ENCODE measurements around the gene C2orf81.

Gene C2orf81

DNA sequence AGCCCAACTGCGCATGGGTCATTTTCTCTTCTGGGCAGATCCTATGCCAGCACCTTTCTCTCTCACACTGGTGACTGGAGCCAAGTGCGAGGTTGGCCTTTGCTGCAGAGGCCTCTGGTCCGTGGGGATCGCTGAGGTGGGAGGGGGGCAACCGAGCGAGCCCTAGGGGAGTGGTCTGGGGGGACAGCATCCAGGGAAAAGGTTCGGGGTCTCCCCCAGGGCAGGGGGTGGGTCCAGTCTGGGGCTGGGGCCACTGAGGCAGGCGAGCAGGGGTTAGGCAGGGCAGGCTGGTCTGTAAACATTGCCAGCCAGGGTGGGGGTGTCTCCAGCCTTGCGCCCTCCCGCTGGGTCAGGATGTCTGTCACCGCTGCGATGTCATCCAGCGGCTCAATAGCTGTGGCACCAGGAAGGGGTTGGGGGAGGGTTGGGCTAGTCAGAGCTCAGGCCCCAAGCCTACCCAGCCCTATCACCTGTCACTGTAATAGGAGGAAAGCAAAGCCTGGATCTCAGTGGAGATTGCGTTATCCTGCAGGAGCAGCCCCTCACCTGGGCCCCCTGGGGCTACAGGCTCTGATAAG lies 4.9 kb upstream of the C2orf81 start:
- no peak overlapping the region for H2AFZ ChIP-seq
- no peaks in the 10 kb centered on the region for H3K9me3 ChIP-seq (ENCODE audit: control insufficient read depth, low read length)
- no peak overlapping the region for H3K9ac ChIP-seq
- TF ChIP-seq CTCF (IDR thresholded peaks at IDR 0.05) = no peak
- no peak overlapping the region for H3K4me2 ChIP-seq (ENCODE audit: low read length)
- no peak overlapping the region for H3K27ac ChIP-seq
- H3K4me1 ChIP-seq = no peaks in the 10 kb centered on the region
- H3K4me3 ChIP-seq (ENCODE audit: low read depth, low read length) = no peak overlapping the region
- H3K79me2 ChIP-seq = no peaks in the 10 kb centered on the region
- H3K36me3 ChIP-seq (ENCODE audit: control insufficient read depth, insufficient read depth, low read length) = no peaks in the 10 kb centered on the region
- no peaks in the 10 kb centered on the region for H3K27me3 ChIP-seq (ENCODE audit: control insufficient read depth, insufficient read depth, low read length)

DNA sequence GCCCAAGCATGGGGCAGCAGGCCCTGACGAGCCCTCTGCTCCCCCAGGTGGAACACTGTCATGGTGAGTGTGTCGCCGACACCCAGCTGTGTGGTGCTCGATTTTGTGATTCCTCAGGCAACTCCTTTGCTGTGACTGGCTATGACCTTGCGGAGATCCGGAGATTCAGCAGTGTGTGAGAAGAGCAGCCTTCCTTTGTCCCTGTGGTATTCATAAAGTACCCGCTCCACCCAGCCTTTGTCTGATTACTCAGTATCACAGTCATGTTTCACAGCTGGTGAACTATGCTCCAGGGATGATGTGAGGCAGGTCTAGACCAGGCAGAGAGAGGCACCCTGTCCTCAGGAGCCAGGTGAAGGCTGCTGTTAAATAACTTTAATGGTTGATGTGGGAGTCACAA lies 4.1 kb upstream of the C2orf81 start:
- no peak overlapping the region for H3K9ac ChIP-seq
- no peaks in the 10 kb centered on the region for H3K79me2 ChIP-seq
- TF ChIP-seq CTCF (IDR thresholded peaks at IDR 0.05) = no peak
- H3K36me3 ChIP-seq (ENCODE audit: control insufficient read depth, insufficient read depth, low read length) = no peaks in the 10 kb centered on the region
- no peak overlapping the region for H3K4me3 ChIP-seq (ENCODE audit: low read depth, low read length)
- no peaks in the 10 kb centered on the region for H3K27me3 ChIP-seq (ENCODE audit: control insufficient read depth, insufficient read depth, low read length)
- no peaks in the 10 kb centered on the region for H3K4me1 ChIP-seq
- no peaks in the 10 kb centered on the region for H3K9me3 ChIP-seq (ENCODE audit: control insufficient read depth, low read length)
- no peak overlapping the region for H3K27ac ChIP-seq
- H3K4me2 ChIP-seq (ENCODE audit: low read length) = no peak overlapping the region
- H2AFZ ChIP-seq = no peak overlapping the region

DNA sequence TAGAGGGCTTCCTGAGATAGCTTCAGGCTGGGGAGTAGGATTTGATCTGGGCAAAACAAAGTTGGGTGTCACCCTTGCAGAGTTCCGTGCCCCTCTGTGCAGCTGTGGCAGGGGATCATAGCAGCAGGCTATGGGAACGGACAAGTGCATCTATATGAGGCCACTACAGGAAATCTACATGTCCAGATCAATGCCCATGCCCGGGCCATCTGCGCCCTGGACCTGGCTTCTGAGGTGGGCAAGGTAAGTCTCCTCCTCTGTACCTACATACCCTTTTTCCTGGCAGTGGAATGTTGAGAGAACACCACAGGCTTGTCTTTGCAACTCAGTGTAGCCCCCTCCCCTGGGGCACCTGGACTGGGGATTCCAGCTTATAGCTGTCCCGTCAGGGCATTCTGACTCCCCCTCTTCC lies 3.6 kb upstream of the C2orf81 start:
- H3K27me3 ChIP-seq (ENCODE audit: control insufficient read depth, insufficient read depth, low read length) = no peaks in the 10 kb centered on the region
- no peaks in the 10 kb centered on the region for H3K36me3 ChIP-seq (ENCODE audit: control insufficient read depth, insufficient read depth, low read length)
- TF ChIP-seq CTCF (IDR thresholded peaks at IDR 0.05) = no peak
- H3K9ac ChIP-seq = no peak overlapping the region
- no peaks in the 10 kb centered on the region for H3K4me1 ChIP-seq
- no peak overlapping the region for H2AFZ ChIP-seq
- H3K27ac ChIP-seq = no peak overlapping the region
- no peak overlapping the region for H3K4me2 ChIP-seq (ENCODE audit: low read length)
- H3K9me3 ChIP-seq (ENCODE audit: control insufficient read depth, low read length) = no peaks in the 10 kb centered on the region
- H3K4me3 ChIP-seq (ENCODE audit: low read depth, low read length) = no peak overlapping the region
- H3K79me2 ChIP-seq = no peaks in the 10 kb centered on the region

DNA sequence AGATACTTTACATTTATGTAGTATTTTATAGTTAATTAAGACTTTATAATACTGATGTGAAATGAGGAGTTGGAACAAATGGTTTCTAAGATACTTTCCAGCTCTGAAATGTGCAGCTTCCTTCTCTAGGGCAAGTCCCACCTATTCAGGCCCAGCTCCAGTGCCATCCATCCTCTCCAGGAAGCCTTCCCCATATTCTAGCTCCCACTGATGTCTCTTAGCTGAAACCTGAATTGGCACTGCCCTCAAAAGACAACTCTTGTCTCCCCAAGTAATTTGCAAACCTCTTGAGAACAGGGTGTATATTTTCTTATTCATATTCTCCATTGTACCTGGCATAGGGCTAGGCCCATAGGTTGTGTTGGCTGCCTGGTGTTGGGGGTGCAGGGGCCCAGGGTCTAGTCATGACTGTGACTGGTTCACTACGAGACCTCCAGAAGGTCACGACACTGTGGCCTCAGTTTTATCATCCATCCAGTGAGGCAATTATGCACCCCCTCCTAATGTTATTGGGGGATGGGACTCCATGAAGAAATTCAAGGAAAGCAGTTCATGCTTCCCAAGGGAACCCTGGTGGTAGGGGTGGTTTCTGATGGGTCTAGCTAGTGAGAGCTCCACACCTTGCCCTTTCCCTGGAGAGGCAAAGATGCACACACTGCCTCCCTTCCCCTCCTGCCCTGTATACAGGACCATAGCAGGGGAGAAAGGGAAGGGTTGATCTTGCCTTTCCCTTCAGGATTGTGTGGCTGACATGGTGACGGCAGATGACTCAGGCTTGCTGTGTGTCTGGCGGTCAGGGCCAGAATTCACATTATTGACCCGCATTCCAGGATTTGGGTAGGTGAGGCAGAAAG lies 2.9 kb upstream of the C2orf81 start:
- Histone ChIP-seq H3K36me3 (ENCODE audit: control insufficient read depth, insufficient read depth, low read length) (no peaks in the 10 kb centered on the region), H3K9ac (no peak overlapping the region), H3K4me3 (ENCODE audit: low read depth, low read length) (no peak overlapping the region), H2AFZ (no peak overlapping the region), H3K27me3 (ENCODE audit: control insufficient read depth, insufficient read depth, low read length) (no peaks in the 10 kb centered on the region), H3K4me1 (no peaks in the 10 kb centered on the region), H3K27ac (no peak overlapping the region), H3K9me3 (ENCODE audit: control insufficient read depth, low read length) (no peaks in the 10 kb centered on the region), H3K79me2 (no peaks in the 10 kb centered on the region), H3K4me2 (ENCODE audit: low read length) (no peak overlapping the region)
- no peak for TF ChIP-seq CTCF (IDR thresholded peaks at IDR 0.05)

Data from parathyroid adenoma (tissue), 2 donors.